GM12874 (cell line): Measurements from ENCODE around the gene TSPAN3.

Experiments
- CTCF ChIP-seq: IDR thresholded peaks from 2 replicates; pipeline ENCODE4 v1.5.1; 2011; ENCODE audit warnings: low read depth, mild to moderate bottlenecking, control low read depth, low read length, moderate library complexity; ENCODE audit not compliant: insufficient read depth

The TSPAN3 gene

GRCh38 chr15:77014132-77015081, 56.5 kb downstream of the TSPAN3 start:
- TF ChIP-seq CTCF: no peak

DNA sequence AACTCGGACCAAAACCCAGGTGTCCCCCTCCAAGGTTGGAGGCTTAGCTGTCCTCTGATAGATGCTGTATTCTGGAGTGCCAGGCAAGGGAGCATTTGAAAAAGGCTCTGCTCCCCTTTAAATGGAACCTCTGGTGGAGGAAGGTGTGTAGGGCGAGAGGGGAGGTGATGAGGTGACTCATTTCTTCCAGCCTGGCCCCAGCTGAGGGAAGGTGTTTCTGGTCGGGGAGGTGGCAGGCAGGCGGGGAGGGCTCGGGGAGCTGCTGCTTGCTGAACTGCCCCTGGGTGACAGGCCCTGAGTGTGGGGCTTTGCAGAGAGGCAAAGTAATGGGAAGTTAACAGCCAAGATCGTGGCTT, 57.2 kb downstream of the TSPAN3 start:
- TF ChIP-seq CTCF: no peak

DNA sequence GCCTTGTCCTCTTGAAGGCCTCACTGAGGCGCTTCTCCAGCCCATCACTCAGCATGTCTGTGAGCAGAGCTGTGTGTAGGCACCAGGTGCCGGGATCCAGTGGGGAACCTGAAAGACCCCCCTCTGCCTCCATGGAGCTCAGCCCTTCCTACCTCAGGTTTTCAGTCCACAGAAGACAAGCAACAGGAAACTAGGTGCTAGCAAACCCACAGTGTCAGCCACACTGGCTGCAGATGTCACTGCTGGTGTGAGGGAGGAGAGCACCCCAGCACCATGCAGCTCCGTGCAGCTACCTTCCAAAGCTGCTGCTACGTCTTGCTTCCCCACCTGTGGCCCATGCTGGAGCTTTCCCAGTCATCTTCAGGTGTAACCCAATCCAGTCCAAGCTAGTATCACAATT, 58.0 kb downstream of the TSPAN3 start:
- no peak for TF ChIP-seq CTCF

- TF ChIP-seq CTCF: no peak
Measured at GRCh38 chr15:77012117-77012712, 58.7 kb downstream of the TSPAN3 start.

DNA sequence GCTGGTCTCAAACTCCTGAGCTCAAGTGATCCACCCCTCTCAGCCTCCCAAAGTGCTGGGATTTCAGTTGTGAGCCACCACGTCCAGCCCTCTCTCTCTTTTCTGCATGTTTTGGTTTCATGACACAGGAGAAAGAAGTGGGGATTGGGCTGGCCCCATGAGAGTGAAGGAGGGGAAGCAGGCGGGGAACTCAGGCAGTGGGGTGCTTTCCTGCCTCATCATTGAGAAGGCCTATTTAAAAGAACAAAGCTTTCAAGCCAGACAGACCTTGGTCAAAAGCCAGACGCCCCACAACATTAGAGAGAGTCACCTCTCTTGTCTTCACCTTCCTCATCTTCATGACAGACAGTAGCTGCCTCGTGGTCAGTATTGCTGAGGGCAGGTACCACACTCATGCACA, 60.1 kb downstream of the TSPAN3 start:
- no peak for TF ChIP-seq CTCF

DNA sequence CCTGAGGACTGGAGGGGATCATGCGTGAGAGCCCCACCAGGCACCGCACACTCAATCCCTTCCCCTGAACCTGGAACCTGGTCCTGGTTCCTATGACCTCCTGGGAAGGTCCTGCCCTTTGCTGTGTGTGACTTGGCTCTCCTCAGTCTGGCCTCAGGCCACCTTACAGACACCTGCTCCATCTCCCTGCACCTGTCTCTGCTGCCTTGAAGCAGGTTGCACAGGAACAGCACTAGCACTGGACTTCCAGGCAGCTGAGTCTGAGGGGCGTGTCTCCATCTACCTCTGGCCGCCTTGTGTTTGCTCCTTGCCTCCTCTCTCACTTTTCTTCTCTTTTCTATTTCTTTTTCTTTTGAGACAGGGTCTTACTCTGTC, 60.6 kb downstream of the TSPAN3 start:
- TF ChIP-seq CTCF: no peak

GRCh38 chr15:77009646-77010311, 61.1 kb downstream of the TSPAN3 start:
- no peak for TF ChIP-seq CTCF
